ENCODE data around the gene CBLB. TPM values are rescaled to one million over a fixed set of nuclear protein-coding genes. Genes with fewer than 3 reads are reported as not detected.

The CBLB gene
- total and polyA plus RNA-seq, 2 experiments from 2014 or later: 36.6 to 41.9 TPM

- H3K9me2 ChIP-seq (ENCODE audit: insufficient read depth): no peaks in the 10 kb centered on the region
- peak overlapping the region; percentile 90 for H3K4me3 ChIP-seq
- TF ChIP-seq EZH2 (IDR thresholded peaks at IDR 0.05; ENCODE audit: insufficient read depth, poor library complexity, severe bottlenecking): no peak
- H3K27me3 ChIP-seq (replicated peaks; ENCODE audit: insufficient read depth): no peaks in the 10 kb centered on the region
- peaks cover 100% of the 10 kb centered on the region for H3K79me2 ChIP-seq (ENCODE audit: insufficient read depth)
- H3K9me3 ChIP-seq (ENCODE audit: low read depth): no peaks in the 10 kb centered on the region
- H3F3A ChIP-seq (ENCODE audit: insufficient read depth): peaks cover 67% of the 10 kb centered on the region
- in situ Hi-C loops (cut with MboI): no loop called here
- WGBS, 2 experiments (ENCODE audit: low coverage in 1 of 2, low lambda C conversion rate in 2 of 2, missing lambda C conversion rate in 2 of 2): 98 to 100% methylated on average over 1 of the region's 1 CpG
- no peak overlapping the region for H3K9ac ChIP-seq
- H3K27ac ChIP-seq: 0 out of 2 replicates have a peak overlapping the region, but pooled peaks have one; percentile 6
- H4K20me1 ChIP-seq (ENCODE audit: insufficient read depth): peaks cover 10% of the 10 kb centered on the region; the same call in 1 of the 2 replicates
- peaks cover 57% of the 10 kb centered on the region for H3K4me1 ChIP-seq (ENCODE audit: insufficient read depth)
- H3K4me2 ChIP-seq (ENCODE audit: unreplicated experiment): peak overlapping the region; percentile 99
- peaks cover 54% of the 10 kb centered on the region for H3K36me3 ChIP-seq (ENCODE audit: low read depth)
- DNase-seq: no peak
- H2AFZ ChIP-seq: no peak overlapping the region
Measured at GRCh38 chr3:105863608-105864007, 5.2 kb downstream of the CBLB start.

- Histone ChIP-seq H3K9me3 (ENCODE audit: low read depth) (no peaks in the 10 kb centered on the region), H3K4me3 (peak overlapping the region; percentile 7; the same call in 1 of the 2 replicates), H2AFZ (no peak overlapping the region), H3F3A (ENCODE audit: insufficient read depth) (peaks cover 71% of the 10 kb centered on the region), H4K20me1 (ENCODE audit: insufficient read depth) (peaks cover 10% of the 10 kb centered on the region; the same call in 1 of the 2 replicates), H3K9me2 (ENCODE audit: insufficient read depth) (no peaks in the 10 kb centered on the region), H3K4me1 (ENCODE audit: insufficient read depth) (peaks cover 68% of the 10 kb centered on the region), H3K27me3 (replicated peaks; ENCODE audit: insufficient read depth) (no peaks in the 10 kb centered on the region), H3K36me3 (ENCODE audit: low read depth) (peaks cover 68% of the 10 kb centered on the region), H3K9ac (no peak overlapping the region), H3K4me2 (ENCODE audit: unreplicated experiment) (peak overlapping the region; percentile 99), H3K79me2 (ENCODE audit: insufficient read depth) (peaks cover 100% of the 10 kb centered on the region), H3K27ac (peak overlapping the region; percentile 17; the same call in 1 of the 2 replicates)
- in situ Hi-C loops (cut with MboI): no loop called here
- 94 to 100% methylated on average over 3 of the region's 3 CpGs for WGBS, 2 experiments (ENCODE audit: low coverage in 1 of 2, low lambda C conversion rate in 2 of 2, missing lambda C conversion rate in 2 of 2)
- DNase-seq: no peak
- TF ChIP-seq EZH2 (IDR thresholded peaks at IDR 0.05; ENCODE audit: insufficient read depth, poor library complexity, severe bottlenecking) (no peak), EZH2phosphoT487 (IDR thresholded peaks at IDR 0.05; ENCODE audit: insufficient read depth, low read depth) (no peak)
Measured at GRCh38 chr3:105862217-105862616, 6.6 kb downstream of the CBLB start.

GRCh38 chr3:105860641-105861040 is 8.2 kb downstream of the CBLB start:
- H2AFZ ChIP-seq: no peak overlapping the region
- WGBS, 2 experiments (ENCODE audit: low coverage in 1 of 2, low lambda C conversion rate in 2 of 2, missing lambda C conversion rate in 2 of 2): 96% methylated on average over 1 of the region's 1 CpG
- in situ Hi-C loops (cut with MboI): no loop called here
- no peaks in the 10 kb centered on the region for H3K27me3 ChIP-seq (replicated peaks; ENCODE audit: insufficient read depth)
- peaks cover 66% of the 10 kb centered on the region for H3K4me1 ChIP-seq (ENCODE audit: insufficient read depth)
- H3K9ac ChIP-seq: no peak overlapping the region
- peaks cover 64% of the 10 kb centered on the region for H3F3A ChIP-seq (ENCODE audit: insufficient read depth)
- no peaks in the 10 kb centered on the region for H3K9me2 ChIP-seq (ENCODE audit: insufficient read depth)
- H3K36me3 ChIP-seq (ENCODE audit: low read depth): peaks cover 68% of the 10 kb centered on the region
- peaks cover 100% of the 10 kb centered on the region for H3K79me2 ChIP-seq (ENCODE audit: insufficient read depth)
- DNase-seq: no peak
- peaks cover 10% of the 10 kb centered on the region; the same call in 1 of the 2 replicates for H4K20me1 ChIP-seq (ENCODE audit: insufficient read depth)
- H3K27ac ChIP-seq: peak overlapping the region; percentile 28
- TF ChIP-seq EZH2 (IDR thresholded peaks at IDR 0.05; ENCODE audit: insufficient read depth, poor library complexity, severe bottlenecking) (no peak), EZH2phosphoT487 (IDR thresholded peaks at IDR 0.05; ENCODE audit: insufficient read depth, low read depth) (no peak)
- H3K4me2 ChIP-seq (ENCODE audit: unreplicated experiment): peak overlapping the region; percentile 13
- H3K9me3 ChIP-seq (ENCODE audit: low read depth): no peaks in the 10 kb centered on the region
- H3K4me3 ChIP-seq: no peak overlapping the region

- Histone ChIP-seq H3K9me3 (ENCODE audit: low read depth) (no peaks in the 10 kb centered on the region), H3K27ac (no peak overlapping the region), H3K9ac (no peak overlapping the region), H3K4me3 (no peak overlapping the region), H3K79me2 (ENCODE audit: insufficient read depth) (peaks cover 100% of the 10 kb centered on the region), H4K20me1 (ENCODE audit: insufficient read depth) (peaks cover 4% of the 10 kb centered on the region; the same call in 1 of the 2 replicates), H3K27me3 (replicated peaks; ENCODE audit: insufficient read depth) (no peaks in the 10 kb centered on the region), H2AFZ (no peak overlapping the region), H3K4me2 (ENCODE audit: unreplicated experiment) (no peak overlapping the region), H3K36me3 (ENCODE audit: low read depth) (peaks cover 73% of the 10 kb centered on the region), H3F3A (ENCODE audit: insufficient read depth) (peaks cover 72% of the 10 kb centered on the region; the same call in 1 of the 2 replicates), H3K4me1 (ENCODE audit: insufficient read depth) (peaks cover 39% of the 10 kb centered on the region), H3K9me2 (ENCODE audit: insufficient read depth) (no peaks in the 10 kb centered on the region)
- 78 to 79% methylated on average over 3 of the region's 3 CpGs for WGBS, 2 experiments (ENCODE audit: low coverage in 1 of 2, low lambda C conversion rate in 2 of 2, missing lambda C conversion rate in 2 of 2)
- in situ Hi-C loops (cut with MboI): no loop called here
- TF ChIP-seq EZH2 (IDR thresholded peaks at IDR 0.05; ENCODE audit: insufficient read depth, poor library complexity, severe bottlenecking) (no peak), EZH2phosphoT487 (IDR thresholded peaks at IDR 0.05; ENCODE audit: insufficient read depth, low read depth) (no peak)
- no peak for DNase-seq
Measured at GRCh38 chr3:105858017-105858416, 10.8 kb downstream of the CBLB start.
